Measurements from ENCODE around the gene PTEN.

- TF ChIP-seq CREB1 (IDR thresholded peaks at IDR 0.05) (no peak), CREB1 (CRISPR knock-in tag; IDR thresholded peaks at IDR 0.05) (no peak), FOXK2 (conservative IDR thresholded peaks at IDR 0.05 in 1 of 2, IDR thresholded peaks at IDR 0.05 in 1 of 2; ENCODE audit: low read depth in 2 of 2) (no peak), JUND (IDR thresholded peaks at IDR 0.05; ENCODE audit: borderline replicate concordance, low read depth, low read length) (no peak), JUND (tag; IDR thresholded peaks at IDR 0.05; ENCODE audit: borderline replicate concordance, low read depth, low read length) (no peak), ESRRA (IDR thresholded peaks at IDR 0.05; ENCODE audit: borderline replicate concordance, low read depth) (no peak), CTCF (IDR thresholded peaks at IDR 0.05 in 2 of 3, conservative IDR thresholded peaks at IDR 0.05 in 1 of 3; ENCODE audit: insufficient read depth in 2 of 3, low read depth in 1 of 3, low read length in 3 of 3) (no peak), GATA2 (CRISPR knock-in tag; IDR thresholded peaks at IDR 0.05) (no peak)
These were observed 23.7 kb downstream of the PTEN start for GRCh38 chr10:87887146-87887545.

Measured in K562 (cell line).